HUES64 (cell line): ENCODE results near the gene ZBTB3.

Experiments
- H3K27ac ChIP-seq: 2 replicates; pipeline ENCODE4 v1.7.0; 2013; ENCODE audit warnings: low read depth, low read length, inconsistent platforms
- H3K27me3 ChIP-seq: 2 replicates; pipeline ENCODE4 v1.6.1; 2013; ENCODE audit warnings: mild to moderate bottlenecking, low read length; ENCODE audit not compliant: insufficient read depth
- H3K36me3 ChIP-seq: 2 replicates; pipeline ENCODE4 v1.6.1; 2013; ENCODE audit warnings: mild to moderate bottlenecking, low read length; ENCODE audit not compliant: insufficient read depth
- H3K4me1 ChIP-seq: 2 replicates; pipeline ENCODE4 v1.6.1; 2013; ENCODE audit warnings: mild to moderate bottlenecking, low read length, moderate library complexity; ENCODE audit not compliant: insufficient read depth
- H3K4me3 ChIP-seq: 2 replicates; pipeline ENCODE4 v1.5.1; 2013; ENCODE audit warnings: mild to moderate bottlenecking, low read length, moderate library complexity
- H3K9ac ChIP-seq: 2 replicates; pipeline ENCODE4 v1.6.1; 2013; ENCODE audit warnings: mild to moderate bottlenecking, low read depth, low read length
- H3K9me3 ChIP-seq: 2 replicates; pipeline ENCODE4 v1.6.1; 2013; ENCODE audit warnings: low read depth, low read length; ENCODE audit not compliant: insufficient read depth
- WGBS: fragments of 150-250, 120-280 bp; methylation state at CpG from one replicate; pipeline ENCODE4 v1.1.7; 2013; ENCODE audit warnings: missing lambda C conversion rate; 5-methylcytosine and 5-hydroxymethylcytosine counted together

The ZBTB3 gene

DNA sequence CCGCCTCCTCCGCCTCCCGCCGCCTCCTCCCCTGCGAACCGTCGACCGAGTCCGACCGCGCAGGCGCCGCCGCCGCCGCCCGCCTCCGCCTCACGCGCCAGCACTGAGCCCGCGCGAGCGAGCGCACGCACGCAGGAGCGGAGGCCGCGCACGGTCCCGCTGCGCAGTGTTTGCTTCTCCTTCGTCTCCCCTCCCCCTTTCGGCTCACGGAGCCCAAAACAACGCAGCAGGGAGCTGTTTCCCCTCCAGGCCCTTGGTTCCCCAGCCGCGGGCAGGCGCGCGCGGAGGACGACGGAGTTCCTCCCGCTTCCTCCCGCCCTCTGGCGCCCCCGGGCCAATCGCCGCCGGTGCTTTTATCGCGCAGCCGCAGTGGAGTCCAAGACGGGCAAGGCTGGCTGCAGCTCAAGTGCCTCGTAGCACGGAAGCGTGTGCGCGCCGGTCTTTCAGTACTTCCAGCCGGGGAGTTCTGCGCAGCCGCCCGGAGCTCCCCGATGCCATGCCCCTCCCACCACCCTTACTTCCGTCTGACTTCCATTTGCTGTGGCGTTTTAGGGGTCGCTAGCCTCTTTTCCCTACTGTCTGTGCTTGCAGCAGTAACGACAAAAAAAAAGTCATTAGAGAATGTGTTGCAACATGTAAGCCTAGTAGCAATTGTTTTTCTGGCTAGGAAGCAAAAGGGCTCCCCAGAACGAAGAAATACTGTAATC, 26.6 kb downstream of the ZBTB3 start, which contains the start of gene HNRNPUL2:
TSS of gene HNRNPUL2 (minus strand) at position 293 of the 707 bp plus-strand sequence. CDS start 301 bp downstream, outside the sequence.
- Histone ChIP-seq H3K4me1 (peaks cover 15% of the 10 kb centered on the region), H3K36me3 (peaks cover 35% of the 10 kb centered on the region), H3K9ac (peak within 1 kb of the TSS; percentile 93), H3K27ac (peak within 1 kb of the TSS; percentile 99), H3K9me3 (no peaks in the 10 kb centered on the region), H3K4me3 (peak within 1 kb of the TSS; percentile 99), H3K27me3 (no peaks in the 10 kb centered on the region)
- WGBS, result under 1% methylated on average over 72 of the region's 72 CpGs

DNA sequence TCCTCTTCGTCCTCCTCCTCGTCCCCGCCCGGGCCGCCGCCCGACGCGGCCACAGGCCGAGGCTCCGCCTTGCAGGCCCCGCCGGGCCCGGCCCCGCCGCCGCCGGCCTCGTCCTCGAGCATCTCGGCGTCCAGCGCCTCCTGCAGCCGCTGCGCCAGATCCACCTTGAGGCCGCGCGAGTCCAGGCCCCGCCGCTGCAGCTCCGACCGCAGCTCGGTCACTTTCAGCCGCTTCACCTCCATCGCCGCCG, 27.1 kb downstream of the ZBTB3 start:
- under 1% methylated on average over 37 of the region's 37 CpGs for WGBS
- Histone ChIP-seq H3K27me3 (no peaks in the 10 kb centered on the region), H3K4me1 (peaks cover 15% of the 10 kb centered on the region), H3K36me3 (peaks cover 40% of the 10 kb centered on the region), H3K9ac (peak overlapping the region; percentile 93), H3K4me3 (peak overlapping the region; percentile 99), H3K9me3 (no peaks in the 10 kb centered on the region), H3K27ac (peak overlapping the region; percentile 99)

DNA sequence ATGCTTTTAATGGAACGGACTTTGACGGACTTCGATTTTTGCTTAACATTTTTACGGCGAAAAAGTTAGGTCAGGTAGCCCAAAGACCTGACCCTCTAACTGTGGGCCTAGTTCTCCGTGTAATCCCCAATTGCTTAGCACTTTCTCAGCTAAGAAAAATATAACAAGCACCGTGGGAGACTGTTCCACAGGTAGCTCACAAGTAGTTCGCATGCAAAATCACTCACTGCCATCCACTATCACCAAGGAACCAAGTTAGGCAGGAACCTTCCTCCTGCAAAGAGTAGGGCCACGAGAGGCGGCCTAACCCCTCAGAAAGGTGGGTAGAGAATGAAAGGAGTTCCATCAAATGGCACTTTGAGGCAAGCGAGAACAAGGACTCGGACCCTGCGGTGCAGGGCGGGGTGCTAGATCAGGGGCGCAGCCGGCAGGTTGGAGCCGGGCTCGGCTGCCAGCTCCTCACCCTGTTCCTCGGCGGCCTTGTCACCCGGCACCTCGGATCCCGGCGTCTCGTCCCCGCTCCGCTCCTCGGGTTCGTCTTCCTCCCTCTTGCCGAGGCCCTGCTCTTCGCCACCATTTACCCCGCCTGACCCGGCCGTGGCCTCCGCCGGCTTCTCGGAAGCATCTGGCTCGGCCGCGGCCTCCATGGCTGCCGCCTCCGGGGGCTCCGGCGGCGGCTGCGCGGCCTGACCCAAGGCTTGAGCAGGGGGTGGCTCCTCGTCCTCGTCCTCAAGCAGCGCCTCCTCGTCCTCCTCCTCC, 27.6 kb downstream of the ZBTB3 start:
- no peaks in the 10 kb centered on the region for H3K27me3 ChIP-seq
- peak overlapping the region; percentile 99 for H3K27ac ChIP-seq
- no peaks in the 10 kb centered on the region for H3K9me3 ChIP-seq
- H3K4me1 ChIP-seq, result peaks cover 15% of the 10 kb centered on the region
- peak overlapping the region; percentile 99 for H3K4me3 ChIP-seq
- peak overlapping the region; percentile 93 for H3K9ac ChIP-seq
- WGBS, result under 1% methylated on average over 51 of the region's 51 CpGs
- H3K36me3 ChIP-seq, result peaks cover 44% of the 10 kb centered on the region

DNA sequence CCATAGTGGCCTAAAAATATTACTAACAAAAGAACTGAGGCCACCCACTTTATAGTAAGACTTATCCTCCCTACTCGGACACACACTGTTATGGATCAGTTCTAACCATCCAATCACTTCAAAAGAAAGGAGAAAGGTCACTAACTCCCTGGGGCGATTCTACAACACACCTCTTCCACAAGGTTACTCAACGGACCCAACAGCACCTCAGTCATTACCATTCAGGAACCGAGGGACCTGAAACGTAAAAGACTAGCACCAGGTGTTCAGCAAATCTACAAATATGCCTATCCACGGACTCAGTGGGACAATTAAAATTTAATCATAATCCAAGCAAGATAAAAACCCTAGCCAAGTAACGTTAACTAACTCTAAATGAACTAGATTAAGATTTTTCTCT, 28.3 kb downstream of the ZBTB3 start:
- Histone ChIP-seq H3K4me1 (peaks cover 15% of the 10 kb centered on the region), H3K9ac (peak overlapping the region; percentile 93), H3K9me3 (no peaks in the 10 kb centered on the region), H3K4me3 (peak overlapping the region; percentile 99), H3K27ac (no peak overlapping the region; the same call in 1 of the 2 replicates), H3K27me3 (no peaks in the 10 kb centered on the region), H3K36me3 (peaks cover 47% of the 10 kb centered on the region)
- WGBS, result 4% methylated on average over 7 of the region's 7 CpGs

DNA sequence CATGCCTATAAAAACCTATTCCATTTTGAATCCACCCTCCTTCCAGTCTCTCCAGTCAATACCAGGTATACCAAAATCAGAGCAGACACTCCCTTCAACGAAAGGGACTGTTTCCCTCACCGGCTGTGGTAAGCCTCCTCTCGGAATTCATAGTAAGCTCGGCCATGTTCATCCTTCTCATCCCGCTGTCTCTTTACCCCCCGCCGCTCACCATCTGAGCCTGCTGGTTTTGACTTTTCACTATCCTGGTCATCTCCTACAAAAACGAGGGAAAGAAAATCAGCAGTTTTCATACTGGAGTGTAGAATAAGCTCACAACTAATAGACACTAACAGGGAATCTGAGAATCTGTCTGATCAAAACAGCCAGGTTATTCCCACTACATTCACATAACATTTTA, 29.8 kb downstream of the ZBTB3 start:
- Histone ChIP-seq H3K4me3 (0 out of 2 replicates have a peak overlapping the region, but pooled peaks have one; percentile 99), H3K4me1 (peaks cover 11% of the 10 kb centered on the region), H3K9ac (no peak overlapping the region), H3K27me3 (no peaks in the 10 kb centered on the region), H3K9me3 (no peaks in the 10 kb centered on the region), H3K36me3 (peaks cover 58% of the 10 kb centered on the region), H3K27ac (no peak overlapping the region)
- WGBS, result 84% methylated on average over 8 of the region's 8 CpGs

DNA sequence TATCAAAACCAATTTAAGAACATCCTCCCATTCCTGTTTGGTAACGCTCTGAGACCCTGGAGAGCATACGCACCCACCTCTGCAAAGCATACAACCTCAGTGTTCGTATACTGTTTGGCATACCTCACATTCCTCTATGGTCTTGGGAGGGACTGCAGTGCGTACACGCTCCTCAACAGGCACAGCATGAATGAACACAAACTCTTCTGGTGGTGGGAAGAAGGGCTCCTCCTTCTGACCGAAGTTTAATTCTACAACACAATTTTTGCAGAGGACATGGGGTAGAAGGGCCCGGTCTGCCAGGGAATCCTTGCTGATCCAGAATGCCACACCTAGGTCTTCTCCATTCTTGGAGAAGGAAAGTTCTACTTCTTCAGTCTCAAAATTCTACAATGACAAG, 32.0 kb downstream of the ZBTB3 start:
- no peak overlapping the region for H3K27ac ChIP-seq
- 96% methylated on average over 7 of the region's 7 CpGs for WGBS
- H3K9ac ChIP-seq, result no peak overlapping the region
- H3K9me3 ChIP-seq, result no peaks in the 10 kb centered on the region
- H3K4me3 ChIP-seq, result no peak overlapping the region
- no peaks in the 10 kb centered on the region for H3K27me3 ChIP-seq
- H3K4me1 ChIP-seq, result peaks cover 11% of the 10 kb centered on the region
- H3K36me3 ChIP-seq, result peaks cover 80% of the 10 kb centered on the region

DNA sequence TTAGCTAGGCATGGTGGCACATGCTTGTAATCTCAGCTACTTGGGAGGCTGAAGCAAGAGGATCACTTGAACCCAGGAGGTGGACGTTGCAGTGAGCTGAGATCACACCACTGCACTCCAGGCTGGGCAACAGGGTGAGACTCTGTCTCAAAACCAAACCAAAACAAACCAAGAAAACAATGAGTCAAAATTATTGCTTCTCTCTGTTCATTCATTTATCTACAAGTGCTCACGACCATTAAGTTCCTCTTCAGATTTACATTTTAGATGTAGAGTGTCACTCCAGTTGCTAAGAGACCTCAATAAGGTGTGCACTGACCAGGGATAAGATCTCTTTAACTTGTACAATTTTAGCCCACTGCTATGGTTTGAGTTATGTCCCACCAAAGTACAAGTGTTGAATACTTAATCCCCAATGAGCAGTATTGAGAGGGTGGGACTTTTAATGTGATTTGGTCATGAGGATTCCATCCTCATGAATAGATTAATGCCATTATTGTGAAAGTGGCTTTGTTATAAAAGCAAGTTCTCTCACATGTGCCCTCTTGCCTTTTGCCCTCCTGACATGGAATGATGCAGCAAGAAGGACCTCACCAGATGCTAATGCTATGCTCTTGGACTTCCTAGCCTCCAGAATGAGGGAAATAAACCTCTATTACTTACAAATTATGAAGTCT, 34.5 kb downstream of the ZBTB3 start:
- no peaks in the 10 kb centered on the region for H3K9me3 ChIP-seq
- no peak overlapping the region for H3K27ac ChIP-seq
- H3K4me1 ChIP-seq, result peaks cover under 1% of the 10 kb centered on the region; the same call in 1 of the 2 replicates
- no peak overlapping the region for H3K9ac ChIP-seq
- no peak overlapping the region for H3K4me3 ChIP-seq
- H3K36me3 ChIP-seq, result peaks cover 99% of the 10 kb centered on the region
- WGBS, result 91% methylated on average over 2 of the region's 2 CpGs
- H3K27me3 ChIP-seq, result no peaks in the 10 kb centered on the region

DNA sequence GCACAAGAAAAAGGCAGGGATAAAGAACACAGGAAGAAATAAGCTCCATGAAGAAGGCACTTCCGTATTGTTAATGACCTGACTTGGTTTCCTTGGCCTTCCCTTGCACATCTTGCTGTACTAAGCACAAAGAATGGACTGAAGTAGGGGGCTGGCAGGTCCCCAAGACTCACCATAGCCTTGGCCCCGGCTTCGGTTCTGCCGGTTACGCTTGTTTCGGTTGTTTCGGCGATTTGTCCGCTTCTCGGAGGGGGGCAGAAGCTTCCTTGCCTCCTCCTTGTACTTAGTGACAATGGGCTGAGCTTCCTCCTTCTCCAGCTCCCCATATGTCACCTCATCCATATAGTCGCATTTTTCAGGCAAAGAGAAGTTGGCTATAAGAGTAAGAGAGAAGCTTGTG, 37.1 kb downstream of the ZBTB3 start:
- H3K27ac ChIP-seq, result no peak overlapping the region
- H3K9me3 ChIP-seq, result no peaks in the 10 kb centered on the region
- H3K9ac ChIP-seq, result no peak overlapping the region
- no peaks in the 10 kb centered on the region for H3K27me3 ChIP-seq
- 98% methylated on average over 10 of the region's 11 CpGs for WGBS
- peaks cover 98% of the 10 kb centered on the region for H3K36me3 ChIP-seq
- H3K4me3 ChIP-seq, result no peak overlapping the region
- no peaks in the 10 kb centered on the region for H3K4me1 ChIP-seq

DNA sequence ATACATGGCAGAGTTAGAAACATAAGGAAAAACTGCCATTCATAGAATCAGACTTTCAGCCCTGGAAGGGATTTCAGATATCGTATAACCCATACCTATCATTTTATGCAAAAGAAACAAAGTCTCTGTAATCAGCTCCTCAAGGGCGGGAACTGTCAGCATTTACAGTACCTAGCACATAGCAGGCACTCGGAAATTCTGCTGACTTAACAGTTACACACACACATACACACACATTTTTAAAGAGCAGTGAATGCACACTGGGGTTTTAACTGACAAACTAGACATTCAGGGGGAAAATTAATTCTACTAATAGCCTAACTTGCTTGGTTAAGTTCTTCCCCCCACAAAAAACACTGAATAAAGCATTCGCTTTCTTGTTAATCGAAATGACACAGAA, 37.8 kb downstream of the ZBTB3 start:
- Histone ChIP-seq H3K9me3 (no peaks in the 10 kb centered on the region), H3K36me3 (peaks cover 98% of the 10 kb centered on the region), H3K4me1 (no peaks in the 10 kb centered on the region), H3K27me3 (no peaks in the 10 kb centered on the region), H3K27ac (no peak overlapping the region), H3K4me3 (no peak overlapping the region), H3K9ac (no peak overlapping the region)
- WGBS, result 96% methylated on average over 5 of the region's 5 CpGs

DNA sequence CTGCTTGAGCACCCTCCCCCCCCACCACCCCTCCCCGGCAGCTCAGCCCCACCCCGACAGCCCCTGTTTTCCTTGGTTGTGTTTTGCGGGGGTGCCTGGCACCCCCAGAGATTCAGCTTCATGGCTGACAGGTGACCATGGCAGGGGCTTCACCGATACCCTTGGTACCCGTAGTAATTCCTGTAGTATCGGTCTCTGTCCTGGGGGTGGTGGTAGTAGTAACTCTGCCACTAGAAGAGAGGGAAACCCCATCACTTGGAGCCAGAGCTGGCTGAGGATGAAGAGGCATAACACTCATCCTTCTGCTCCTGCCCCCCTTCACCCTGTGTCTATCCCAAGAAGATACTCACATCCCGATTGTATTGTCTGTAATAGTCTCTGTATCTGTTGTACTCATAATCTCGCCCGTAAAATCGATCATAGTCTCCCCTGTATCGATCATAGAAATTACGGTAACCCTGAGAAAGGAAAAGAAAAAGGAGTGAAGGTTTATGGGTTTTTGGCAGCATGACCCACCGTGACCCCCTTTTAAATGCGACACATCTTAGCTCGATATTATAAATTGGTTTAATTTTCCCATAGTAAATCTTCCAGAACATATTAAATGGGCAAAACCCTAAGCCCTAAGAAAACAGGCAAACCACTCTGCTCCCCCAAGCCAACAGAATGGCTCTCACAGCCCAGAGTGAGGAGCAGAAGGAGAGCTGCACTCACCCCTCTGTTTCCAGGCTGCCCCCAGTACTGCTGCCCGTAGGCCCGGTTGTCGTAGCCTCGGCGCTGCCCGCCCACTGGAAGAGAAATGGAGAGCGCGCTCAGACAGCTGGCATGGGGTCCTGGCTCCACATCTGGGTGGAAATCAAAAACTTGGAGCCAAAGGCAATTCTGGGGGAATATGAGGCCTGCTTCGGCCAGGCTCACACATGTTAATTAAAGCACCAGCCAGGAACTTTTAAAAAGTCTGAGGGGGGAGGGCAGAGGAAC, 38.5 kb downstream of the ZBTB3 start:
- no peak overlapping the region for H3K27ac ChIP-seq
- H3K4me1 ChIP-seq, result peaks cover under 1% of the 10 kb centered on the region; the same call in 1 of the 2 replicates
- WGBS, result 95% methylated on average over 24 of the region's 24 CpGs
- no peak overlapping the region for H3K4me3 ChIP-seq
- no peak overlapping the region for H3K9ac ChIP-seq
- H3K9me3 ChIP-seq, result no peaks in the 10 kb centered on the region
- no peaks in the 10 kb centered on the region for H3K27me3 ChIP-seq
- H3K36me3 ChIP-seq, result peaks cover 98% of the 10 kb centered on the region
